Stomach (tissue), 9 donors: ENCODE measurements around the gene STK11. TPM values are rescaled to one million over a fixed set of nuclear protein-coding genes. Genes with fewer than 3 reads are reported as not detected.
A peak's percentile ranks its signal among the peaks of the same experiment; 100 is the strongest.

Source experiments
- DNase-seq, 2 donors: peaks; one replicate each; pipeline versions ENCODE4 v3.0.0 to v3.0.0-alpha.2; 2013 to 2019
- H3K27ac ChIP-seq, 5 donors: fragments of 200-600 bp in 4 of 5; sonication (generic) in 4 of 5; one replicate each; pipeline ENCODE4 v1.5.1; 2013 to 2019; ENCODE audit warnings: mild to moderate bottlenecking in 1 of 5, moderate library complexity in 1 of 5
- H3K27me3 ChIP-seq, 3 donors: fragments of 200-600 bp; sonication (generic); one replicate each; pipeline ENCODE4 v1.5.1; 2017 to 2019; ENCODE audit warnings: mixed run types in 1 of 3
- H3K36me3 ChIP-seq, 4 donors: fragments of 200-600 bp; sonication (generic); 1 replicate in 3 of 4; 2 replicates in 1 of 4; pipeline ENCODE4 v1.5.1; 2016 to 2019
- H3K4me1 ChIP-seq, 4 donors: fragments of 200-600 bp; sonication (generic); one replicate each; pipeline ENCODE4 v1.5.1; 2016 to 2019
- H3K4me3 ChIP-seq, 4 donors: fragments of 200-600 bp; sonication (generic) in 3 of 4; one replicate each; pipeline ENCODE4 v1.5.1; 2016 to 2019; ENCODE audit warnings: mild to moderate bottlenecking in 1 of 4
- H3K9me3 ChIP-seq, 4 donors: fragments of 200-600 bp; sonication (generic); one replicate each; pipeline ENCODE4 v1.5.1; 2016 to 2019
- EP300 ChIP-seq: sonication (generic); formaldehyde crosslinking; IDR thresholded peaks from one replicate; pipeline ENCODE4 v1.6.1; 2017; ENCODE audit warnings: antibody characterized with exemption
- POLR2A ChIP-seq, 4 donors: fragments of 450-650 bp; IDR thresholded peaks; one replicate each; pipeline ENCODE4 v1.6.1; 2016; ENCODE audit warnings: antibody characterized with exemption in 4 of 4, control low read depth in 2 of 4, mild to moderate bottlenecking in 1 of 4, moderate library complexity in 1 of 4
- POLR2AphosphoS5 ChIP-seq, 3 donors: sonication (generic); formaldehyde crosslinking; IDR thresholded peaks; one replicate each; pipeline ENCODE4 v1.6.1; 2016; ENCODE audit warnings: antibody characterized with exemption in 3 of 3
- WGBS, 5 donors: extraction: QIAGEN DNeasy Blood & Tissue Kit in 3 of 5; methylation state at CpG; one replicate each; pipeline versions ENCODE4 v1.1.5 to v1.1.7; 2013 to 2018; 5-methylcytosine and 5-hydroxymethylcytosine counted together
- intact Hi-C: fragments of 100-400 bp; cut with DNase I; formaldehyde crosslinking; loops from one replicate; pipeline ENCODE4 v1.15.1; 2023; ENCODE audit warnings: low total_unique reads
- polyA plus RNA-seq, 3 donors: library from polyadenylated mRNA; stranded (reverse); fragments of 200-250 nt; gene quantifications; one replicate each; pipeline ENCODE4 v1.2.3, GENCODE V29; 2013
- total RNA-seq, 5 donors: library from RNA; depleted of rRNA; stranded (reverse); fragments of >200 nt; gene quantifications; one replicate each; pipeline versions ENCODE4 v1.1.0 to v1.2.3, GENCODE V29; 2014 to 2016
- TF ChIP-seq, protein P1 (sequence below), 7 experiments: fragments of 450-650 bp in 4 of 7; fragments of 200-600 bp in 3 of 7; sonication (generic) in 3 of 7; IDR thresholded peaks; one replicate each; pipeline ENCODE4 v1.5.1; 2016 to 2019; ENCODE audit warnings: antibody characterized with exemption in 7 of 7, control low read depth in 2 of 7, mild to moderate bottlenecking in 1 of 7
- donor health status: healthy with polysubstance abuse.
- donor health status: Bipolar disorder and iron deficiency.
- donor health status: healthy.

STK11 gene
- total and polyA plus RNA-seq, 8 donors = 43.1 to 368 (median 63.1) TPM

DNA sequence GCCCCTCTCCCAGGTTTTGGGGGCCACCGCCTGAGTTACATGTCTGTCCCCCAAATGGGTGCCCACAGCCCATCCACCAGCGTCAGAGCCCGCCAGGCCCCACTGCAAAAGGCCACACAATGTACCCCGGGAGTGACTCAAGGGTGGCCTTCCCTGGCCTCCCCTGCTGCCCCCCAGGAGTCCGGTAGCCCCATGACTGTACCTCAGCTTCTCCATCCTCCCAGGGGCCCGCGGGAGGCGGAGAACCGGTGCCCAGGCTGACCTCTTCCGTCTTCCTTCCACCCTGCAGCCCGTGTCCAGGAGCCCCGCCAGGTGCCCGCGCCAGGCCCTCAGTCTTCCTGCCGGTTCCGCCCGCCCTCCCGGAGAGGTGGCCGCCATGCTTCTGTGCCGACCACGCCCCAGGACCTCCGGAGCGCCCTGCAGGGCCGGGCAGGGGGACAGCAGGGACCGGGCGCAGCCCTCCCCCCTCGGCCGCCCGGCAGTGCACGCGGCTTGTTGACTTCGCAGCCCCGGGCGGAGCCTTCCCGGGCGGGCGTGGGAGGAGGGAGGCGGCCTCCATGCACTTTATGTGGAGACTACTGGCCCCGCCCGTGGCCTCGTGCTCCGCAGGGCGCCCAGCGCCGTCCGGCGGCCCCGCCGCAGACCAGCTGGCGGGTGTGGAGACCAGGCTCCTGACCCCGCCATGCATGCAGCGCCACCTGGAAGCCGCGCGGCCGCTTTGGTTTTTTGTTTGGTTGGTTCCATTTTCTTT lies 21.9 kb downstream of the STK11 start:
- TF ChIP-seq POLR2AphosphoS5 (IDR thresholded peaks at IDR 0.05) = peak in 1 of 3 donors; percentile 61
- TF ChIP-seq POLR2A (IDR thresholded peaks at IDR 0.05) = no peak
- TF ChIP-seq EP300 = no peak
- TF ChIP-seq, protein P1, sequence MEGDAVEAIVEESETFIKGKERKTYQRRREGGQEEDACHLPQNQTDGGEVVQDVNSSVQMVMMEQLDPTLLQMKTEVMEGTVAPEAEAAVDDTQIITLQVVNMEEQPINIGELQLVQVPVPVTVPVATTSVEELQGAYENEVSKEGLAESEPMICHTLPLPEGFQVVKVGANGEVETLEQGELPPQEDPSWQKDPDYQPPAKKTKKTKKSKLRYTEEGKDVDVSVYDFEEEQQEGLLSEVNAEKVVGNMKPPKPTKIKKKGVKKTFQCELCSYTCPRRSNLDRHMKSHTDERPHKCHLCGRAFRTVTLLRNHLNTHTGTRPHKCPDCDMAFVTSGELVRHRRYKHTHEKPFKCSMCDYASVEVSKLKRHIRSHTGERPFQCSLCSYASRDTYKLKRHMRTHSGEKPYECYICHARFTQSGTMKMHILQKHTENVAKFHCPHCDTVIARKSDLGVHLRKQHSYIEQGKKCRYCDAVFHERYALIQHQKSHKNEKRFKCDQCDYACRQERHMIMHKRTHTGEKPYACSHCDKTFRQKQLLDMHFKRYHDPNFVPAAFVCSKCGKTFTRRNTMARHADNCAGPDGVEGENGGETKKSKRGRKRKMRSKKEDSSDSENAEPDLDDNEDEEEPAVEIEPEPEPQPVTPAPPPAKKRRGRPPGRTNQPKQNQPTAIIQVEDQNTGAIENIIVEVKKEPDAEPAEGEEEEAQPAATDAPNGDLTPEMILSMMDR (IDR thresholded peaks at IDR 0.05) = peak in 1 of 7 experiments; percentile 9
- Histone ChIP-seq H3K4me3 (no peak overlapping the region), H3K4me1 (peaks cover 22 to 49% (median 43%) of the 10 kb centered on the region in 4 donors), H3K27ac (peak overlapping the region in 4 of 5 donors; percentile 43 to 63 (median 50)), H3K9me3 (no peaks in the 10 kb centered on the region), H3K27me3 (no peaks in the 10 kb centered on the region), H3K36me3 (peaks cover 34 to 60% (median 60%) of the 10 kb centered on the region in 4 donors)
- WGBS, 5 donors = 37 to 66% (median 55%) methylated on average over 39 to 56 of the region's 56 CpGs
- intact Hi-C loops = no loop called here
- DNase-seq = peak; percentile 77 to 83

DNA sequence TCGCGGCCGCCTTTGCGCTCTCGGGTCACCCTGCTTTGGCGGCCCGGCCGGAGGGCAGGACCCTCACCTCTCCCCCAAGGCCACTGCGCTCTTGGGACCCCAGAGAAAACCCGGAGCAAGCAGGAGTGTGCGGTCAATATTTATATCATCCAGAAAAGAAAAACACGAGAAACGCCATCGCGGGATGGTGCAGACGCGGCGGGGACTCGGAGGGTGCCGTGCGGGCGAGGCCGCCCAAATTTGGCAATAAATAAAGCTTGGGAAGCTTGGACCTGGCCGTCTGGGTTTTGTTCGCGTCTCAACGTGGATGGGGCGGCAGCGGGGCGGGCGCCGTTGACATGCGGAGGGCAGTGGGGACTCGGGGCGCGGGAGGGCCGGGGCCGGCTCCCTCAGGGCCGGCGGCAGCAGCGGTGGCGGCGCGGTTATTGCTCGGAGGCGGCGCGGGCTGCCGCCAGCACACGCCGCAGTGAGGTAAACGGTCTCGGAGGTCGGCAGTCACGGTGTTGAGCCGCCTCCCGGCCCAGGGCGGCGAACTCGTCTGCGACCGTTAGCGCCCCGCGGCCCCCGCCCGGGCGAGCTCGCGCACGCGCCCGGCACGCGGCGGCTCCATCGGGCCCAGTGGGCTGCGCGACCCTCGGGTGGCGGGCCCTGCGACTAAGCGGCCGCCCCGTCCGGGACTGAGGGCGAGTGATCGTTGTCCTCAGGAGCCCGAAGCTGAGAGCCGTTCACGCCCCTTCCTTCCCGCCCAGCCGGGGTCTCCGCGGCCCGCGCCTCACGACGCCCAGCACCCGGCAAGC lies 22.8 kb downstream of the STK11 start:
- peaks cover 26 to 51% (median 51%) of the 10 kb centered on the region in 4 donors for H3K36me3 ChIP-seq
- peaks cover 26 to 49% (median 43%) of the 10 kb centered on the region in 4 donors for H3K4me1 ChIP-seq
- no peaks in the 10 kb centered on the region for H3K9me3 ChIP-seq
- intact Hi-C loops = no loop called here
- WGBS, 5 donors = 95 to 97% (median 96%) methylated on average over 66 to 100 of the region's 100 CpGs
- DNase-seq = no peak
- H3K4me3 ChIP-seq = no peak overlapping the region
- no peaks in the 10 kb centered on the region for H3K27me3 ChIP-seq
- TF ChIP-seq EP300 = no peak
- H3K27ac ChIP-seq = peak overlapping the region in 1 of 5 donors; percentile 63

DNA sequence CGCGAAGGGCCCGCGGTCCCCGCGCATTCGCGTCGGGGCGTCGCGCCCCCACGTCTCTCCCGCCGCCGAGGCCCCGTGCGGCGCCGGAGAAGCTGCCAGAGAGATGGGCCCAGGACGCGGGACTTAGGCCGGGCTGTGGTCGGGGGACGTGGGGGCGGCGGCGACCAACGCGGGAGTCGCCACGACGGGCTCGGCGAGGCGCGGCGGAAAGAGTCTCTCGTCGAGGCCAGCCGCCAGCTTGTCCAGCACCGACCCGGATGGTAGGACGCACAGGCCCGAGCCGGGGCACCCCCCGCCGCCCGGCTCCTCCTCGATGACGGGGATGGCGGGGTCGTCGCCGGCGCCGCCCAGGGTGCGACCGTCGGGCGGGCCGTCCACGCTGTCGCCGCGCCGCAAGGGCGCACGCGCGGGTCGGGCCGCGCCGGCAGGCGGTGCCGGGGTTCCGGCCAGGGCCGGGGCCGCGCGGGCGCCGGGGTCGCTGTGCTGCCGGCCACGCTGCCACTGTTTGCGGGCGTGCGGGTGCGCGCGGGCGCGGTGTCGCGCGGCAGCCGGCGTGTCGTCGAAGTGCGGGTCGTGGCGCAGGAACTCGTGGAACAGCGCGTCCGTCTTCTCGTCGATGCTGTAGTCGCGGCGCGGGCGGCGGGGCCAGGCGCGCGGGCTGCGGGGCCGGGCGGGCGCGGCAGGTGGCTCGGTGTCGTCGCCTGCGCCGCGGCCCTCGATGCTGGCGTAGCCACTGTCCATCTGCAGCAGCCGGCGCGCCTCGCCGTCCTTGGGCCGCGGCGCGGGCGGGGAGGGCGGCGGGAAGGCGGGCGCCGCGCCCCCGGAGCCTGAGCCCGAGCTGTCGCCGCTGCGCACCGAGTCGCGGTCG lies 23.7 kb downstream of the STK11 start:
- H3K27ac ChIP-seq = no peak overlapping the region
- peaks cover 20 to 42% (median 42%) of the 10 kb centered on the region in 4 donors for H3K36me3 ChIP-seq
- TF ChIP-seq POLR2AphosphoS5 (IDR thresholded peaks at IDR 0.05) = no peak
- no peak for TF ChIP-seq POLR2A (IDR thresholded peaks at IDR 0.05)
- TF ChIP-seq EP300 = no peak
- TF ChIP-seq, protein P1 (IDR thresholded peaks at IDR 0.05) = no peak
- H3K4me3 ChIP-seq = no peak overlapping the region
- no peaks in the 10 kb centered on the region for H3K9me3 ChIP-seq
- no peaks in the 10 kb centered on the region for H3K27me3 ChIP-seq
- DNase-seq = no peak
- intact Hi-C loops = no loop called here
- WGBS, 5 donors = 89 to 97% (median 93%) methylated on average over 33 to 158 of the region's 158 CpGs
- peaks cover 30 to 55% (median 46%) of the 10 kb centered on the region in 4 donors for H3K4me1 ChIP-seq

DNA sequence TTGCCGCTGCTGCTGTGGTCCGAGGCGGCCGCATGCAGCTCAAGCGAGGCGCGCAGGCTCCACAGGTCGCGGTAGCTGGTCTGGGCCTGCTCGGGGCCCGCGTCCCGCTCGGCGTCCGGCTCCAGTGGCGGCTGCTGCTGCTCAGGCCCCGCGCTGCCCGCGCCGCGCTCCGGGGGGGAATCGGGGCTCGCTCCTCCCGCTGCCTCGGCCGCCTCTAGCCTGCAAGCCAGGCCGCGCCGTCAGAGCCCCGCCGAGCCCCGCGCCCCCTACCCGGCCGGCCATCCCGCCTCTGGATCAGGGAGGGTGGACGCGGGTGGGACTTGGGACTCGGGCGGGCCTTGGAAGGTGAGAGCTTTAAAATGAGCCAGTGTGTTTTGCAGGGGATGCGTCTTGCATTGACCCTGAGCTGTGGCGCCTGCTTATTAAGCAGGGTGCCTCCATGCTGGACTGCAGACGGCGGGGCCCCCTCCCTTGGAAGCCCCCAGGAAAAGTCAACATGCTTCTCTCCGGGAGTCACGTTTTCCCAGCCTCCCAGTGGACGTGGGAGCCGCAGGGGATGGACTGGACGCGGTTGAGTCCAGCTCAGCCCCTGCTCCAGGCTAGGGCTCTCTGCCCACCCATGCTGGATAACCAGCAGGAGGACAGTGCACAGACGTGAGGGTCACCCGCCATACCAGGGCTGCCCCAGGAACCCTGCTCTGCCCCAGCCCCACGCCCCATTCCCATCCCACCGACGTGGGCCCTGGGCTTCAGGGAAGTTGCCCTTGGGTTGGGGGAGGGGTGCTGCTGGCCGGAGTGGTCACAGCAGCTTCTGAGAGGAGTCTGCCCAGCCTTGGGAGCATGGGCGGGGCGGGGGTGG lies 24.6 kb downstream of the STK11 start:
- Histone ChIP-seq H3K27ac (no peak overlapping the region), H3K4me3 (no peak overlapping the region), H3K27me3 (peaks cover 0 to under 1% (median 0%) of the 10 kb centered on the region in 3 donors), H3K4me1 (peaks cover 30 to 60% (median 48%) of the 10 kb centered on the region in 4 donors), H3K9me3 (no peaks in the 10 kb centered on the region), H3K36me3 (peaks cover 20 to 38% (median 33%) of the 10 kb centered on the region in 4 donors)
- 72 to 86% (median 76%) methylated on average over 37 to 61 of the region's 61 CpGs; no CpG with 5 or more reads in 1 of the 5 donors for WGBS, 5 donors
- intact Hi-C loops = no loop called here
- TF ChIP-seq, protein P1 (IDR thresholded peaks at IDR 0.05) = no peak
- TF ChIP-seq EP300 (no peak), POLR2A (IDR thresholded peaks at IDR 0.05) (no peak), POLR2AphosphoS5 (IDR thresholded peaks at IDR 0.05) (no peak)
- no peak for DNase-seq
